Ascending aorta (tissue), 2 donors: ENCODE measurements around the gene RNF151. TPM values are rescaled to one million over a fixed set of nuclear protein-coding genes. Genes with fewer than 3 reads are reported as not detected.

Experiments used
- DNase-seq, 2 donors: peaks; one replicate each; pipeline ENCODE4 v3.0.0-alpha.2; 2019; ENCODE audit warnings: low spot score in 2 of 2
- H3K27ac ChIP-seq, 2 donors: fragments of 200-600 bp; sonication (generic); one replicate each; pipeline ENCODE4 v1.5.1; 2016 to 2017; ENCODE audit warnings: mild to moderate bottlenecking in 1 of 2
- H3K27me3 ChIP-seq: fragments of 200-600 bp; sonication (generic); one replicate; pipeline ENCODE4 v1.5.1; 2017
- H3K36me3 ChIP-seq, 2 donors: fragments of 200-600 bp; sonication (generic); one replicate each; pipeline ENCODE4 v1.5.1; 2016
- H3K4me1 ChIP-seq, 2 donors: fragments of 200-600 bp; sonication (generic); one replicate each; pipeline ENCODE4 v1.5.1; 2016 to 2017; ENCODE audit warnings: mild to moderate bottlenecking in 1 of 2
- H3K4me3 ChIP-seq, 2 donors: fragments of 200-600 bp; sonication (generic); one replicate each; pipeline ENCODE4 v1.5.1; 2016 to 2017; ENCODE audit warnings: mild to moderate bottlenecking in 1 of 2
- H3K9me3 ChIP-seq, 2 donors: fragments of 200-600 bp; sonication (generic); one replicate each; pipeline ENCODE4 v1.5.1; 2016
- intact Hi-C: fragments of 100-400 bp; cut with DNase I; formaldehyde crosslinking; loops from one replicate; pipeline ENCODE4 v1.15.1; 2023
- total RNA-seq: library from RNA; depleted of rRNA; stranded (reverse); fragments of >200 nt; gene quantifications from one replicate; pipeline ENCODE4 v1.1.0, GENCODE V29; 2016
- TF ChIP-seq, protein P1 (sequence below), 3 experiments: fragments of 200-600 bp in 2 of 3; fragments of 450-650 bp in 1 of 3; sonication (generic) in 2 of 3; IDR thresholded peaks; one replicate each; pipeline ENCODE4 v1.5.1; 2016 to 2019; ENCODE audit warnings: antibody characterized with exemption in 3 of 3, mild to moderate bottlenecking in 1 of 3, moderate library complexity in 1 of 3

The RNF151 gene
- total RNA-seq, 1 donor from 2014 or later = not detected

DNA sequence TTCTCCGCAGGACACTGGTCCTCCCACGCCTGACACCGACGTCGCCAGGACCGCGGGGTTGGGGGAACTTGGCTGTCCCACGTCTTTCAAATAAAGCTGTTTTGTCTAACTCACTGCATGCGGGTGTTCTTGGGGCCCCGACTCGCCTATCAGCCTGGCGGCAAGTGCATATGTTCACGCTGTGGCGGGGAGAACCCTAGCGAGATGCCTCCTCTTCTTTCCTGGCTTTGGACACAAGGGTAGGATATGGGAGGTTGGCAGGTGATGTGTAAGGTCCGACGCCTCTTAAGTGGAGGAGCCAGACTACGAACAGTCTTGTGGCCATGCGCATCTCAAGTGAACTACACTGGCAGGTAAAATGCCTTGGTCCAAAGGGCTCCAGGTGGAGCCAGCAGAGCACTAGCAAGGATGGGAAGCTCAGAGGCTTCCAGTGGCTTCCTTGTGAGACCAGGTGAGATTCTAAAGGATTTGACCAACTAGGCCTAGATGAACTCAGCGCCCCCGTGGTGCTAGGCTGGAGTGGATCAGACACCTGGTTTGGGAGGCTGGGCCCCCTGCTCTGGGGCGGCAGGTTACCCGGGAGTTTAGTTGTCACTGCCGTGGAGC is 1.2 kb upstream of the RNF151 start:
- H3K36me3 ChIP-seq = peaks cover 24 to 29% of the 10 kb centered on the region in 2 donors
- H3K9me3 ChIP-seq = no peaks in the 10 kb centered on the region
- peak overlapping the region; percentile 92 to 94 for H3K4me3 ChIP-seq
- H3K27ac ChIP-seq = peak overlapping the region; percentile 99
- H3K27me3 ChIP-seq = no peaks in the 10 kb centered on the region
- DNase-seq = no peak
- TF ChIP-seq, protein P1, sequence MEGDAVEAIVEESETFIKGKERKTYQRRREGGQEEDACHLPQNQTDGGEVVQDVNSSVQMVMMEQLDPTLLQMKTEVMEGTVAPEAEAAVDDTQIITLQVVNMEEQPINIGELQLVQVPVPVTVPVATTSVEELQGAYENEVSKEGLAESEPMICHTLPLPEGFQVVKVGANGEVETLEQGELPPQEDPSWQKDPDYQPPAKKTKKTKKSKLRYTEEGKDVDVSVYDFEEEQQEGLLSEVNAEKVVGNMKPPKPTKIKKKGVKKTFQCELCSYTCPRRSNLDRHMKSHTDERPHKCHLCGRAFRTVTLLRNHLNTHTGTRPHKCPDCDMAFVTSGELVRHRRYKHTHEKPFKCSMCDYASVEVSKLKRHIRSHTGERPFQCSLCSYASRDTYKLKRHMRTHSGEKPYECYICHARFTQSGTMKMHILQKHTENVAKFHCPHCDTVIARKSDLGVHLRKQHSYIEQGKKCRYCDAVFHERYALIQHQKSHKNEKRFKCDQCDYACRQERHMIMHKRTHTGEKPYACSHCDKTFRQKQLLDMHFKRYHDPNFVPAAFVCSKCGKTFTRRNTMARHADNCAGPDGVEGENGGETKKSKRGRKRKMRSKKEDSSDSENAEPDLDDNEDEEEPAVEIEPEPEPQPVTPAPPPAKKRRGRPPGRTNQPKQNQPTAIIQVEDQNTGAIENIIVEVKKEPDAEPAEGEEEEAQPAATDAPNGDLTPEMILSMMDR (IDR thresholded peaks at IDR 0.05) = no peak
- intact Hi-C loops = loop anchor here (10.0 kb wide), 1 partner anchor 549 kb away; the partner anchor contains the start of gene ATP6V0C
- H3K4me1 ChIP-seq = peaks cover 2 to 13% of the 10 kb centered on the region in 2 donors

DNA sequence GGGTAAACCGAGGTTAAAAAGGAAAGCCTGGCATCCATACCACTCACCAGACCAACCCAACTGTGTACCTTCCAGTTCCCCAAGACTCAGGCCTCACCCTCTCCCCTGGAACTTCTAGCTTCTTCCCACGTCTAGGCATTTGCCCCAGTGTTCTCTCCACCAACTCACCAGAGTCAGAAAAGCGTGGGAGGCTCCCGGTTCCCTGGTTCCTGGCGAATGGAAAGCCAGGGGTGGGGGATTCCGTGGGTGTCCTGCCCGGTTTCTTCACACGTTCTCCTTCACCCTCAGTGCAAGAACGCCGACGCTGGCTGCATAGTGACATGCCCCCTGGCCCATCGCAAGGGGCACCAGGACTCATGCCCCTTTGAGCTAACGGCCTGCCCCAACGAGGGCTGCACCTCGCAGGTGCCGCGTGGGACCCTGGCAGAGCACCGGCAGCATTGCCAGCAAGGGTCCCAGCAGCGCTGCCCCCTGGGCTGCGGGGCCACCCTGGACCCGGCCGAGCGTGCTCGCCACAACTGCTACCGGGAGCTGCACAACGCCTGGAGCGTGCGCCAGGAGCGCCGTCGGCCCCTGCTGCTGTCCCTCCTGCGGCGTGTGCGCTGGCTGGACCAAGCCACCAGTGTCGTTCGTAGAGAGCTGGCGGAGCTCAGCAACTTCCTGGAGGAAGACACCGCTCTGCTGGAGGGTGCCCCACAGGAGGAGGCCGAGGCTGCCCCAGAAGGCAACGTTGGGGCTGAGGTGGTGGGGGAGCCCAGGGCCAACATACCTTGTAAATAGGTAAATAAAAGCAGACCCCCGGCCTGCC is 1.7 kb downstream of the RNF151 start:
- no peak for DNase-seq
- Histone ChIP-seq H3K27ac (no peak overlapping the region), H3K9me3 (no peaks in the 10 kb centered on the region), H3K4me1 (peaks cover 16 to 24% of the 10 kb centered on the region in 2 donors), H3K4me3 (no peak overlapping the region), H3K36me3 (peaks cover 1 to 7% of the 10 kb centered on the region in 2 donors), H3K27me3 (no peaks in the 10 kb centered on the region)
- TF ChIP-seq, protein P1 (IDR thresholded peaks at IDR 0.05) = no peak
- intact Hi-C loops = loop anchor here (10.0 kb wide), 1 partner anchor 546 kb away; the partner anchor contains the start of gene ATP6V0C

DNA sequence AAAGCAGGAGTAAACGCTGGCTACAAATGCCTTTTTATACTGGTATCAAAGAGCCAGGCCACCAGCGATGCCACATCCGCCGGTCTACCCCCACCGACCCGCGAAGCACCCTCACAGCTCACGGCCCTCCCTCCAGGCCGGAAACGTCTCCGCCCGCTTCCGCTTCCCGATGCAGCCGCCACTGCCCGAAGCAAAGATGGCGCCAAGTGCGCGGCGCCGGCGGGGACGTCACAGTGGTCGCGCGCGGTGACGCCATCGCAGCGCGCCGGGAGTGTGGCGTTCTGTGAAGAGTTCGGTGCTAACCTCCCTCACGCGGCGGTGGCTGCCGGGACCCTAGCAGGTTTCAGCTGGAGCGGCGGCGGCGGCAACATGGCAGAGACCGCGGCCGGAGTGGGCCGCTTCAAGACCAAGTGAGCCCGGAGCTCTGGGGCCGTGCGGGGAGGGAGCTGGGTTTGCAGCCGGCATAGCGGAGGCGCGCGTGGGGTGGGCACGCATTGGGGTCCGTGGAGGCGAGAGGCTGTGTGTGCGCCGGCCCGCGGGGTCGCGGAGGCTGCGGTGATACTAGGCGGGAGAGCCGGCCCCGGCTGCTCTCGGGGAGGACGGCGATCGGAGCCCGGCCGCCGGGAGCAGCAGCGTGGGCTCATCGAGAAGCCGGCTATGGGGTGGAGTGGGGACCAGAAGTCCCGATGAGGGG is 5.3 kb downstream of the RNF151 start, which contains the start of gene TBL3:
Gene TBL3, plus strand, starts transcription at position 258 of the 694 bp plus-strand sequence. Its CDS starts 112 bp downstream, at position 370.
- intact Hi-C loops = loop anchor here (5.0 kb wide), 1 partner anchor 250 kb away; the partner anchor contains the start of gene E4F1
- H3K4me3 ChIP-seq = peak within 1 kb of the TSS; percentile 90 to 95
- TF ChIP-seq, protein P1 (IDR thresholded peaks at IDR 0.05) = no peak

DNA sequence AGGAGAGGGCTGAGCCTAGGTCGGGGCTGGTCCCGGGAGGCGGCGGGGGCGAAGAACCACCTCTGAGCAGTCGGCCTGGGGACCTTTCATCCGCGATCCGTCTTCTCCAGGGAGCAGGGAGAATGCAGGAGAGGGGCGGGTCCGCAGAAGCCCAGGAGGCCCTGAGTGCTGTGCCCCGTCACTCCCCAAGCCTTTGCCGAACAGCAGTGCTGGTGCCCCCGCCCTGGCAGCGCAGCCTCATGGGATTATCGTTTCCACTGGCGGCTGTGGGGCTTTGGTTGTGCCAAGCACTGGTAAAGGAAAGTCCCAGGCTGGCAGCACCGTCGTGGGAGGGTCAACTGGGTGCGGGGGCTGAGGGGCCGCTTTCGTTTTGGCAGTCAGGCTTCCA is 5.8 kb downstream of the RNF151 start:
- H3K27me3 ChIP-seq = no peaks in the 10 kb centered on the region
- intact Hi-C loops = loop anchor here (5.0 kb wide), 1 partner anchor 250 kb away; the partner anchor contains the start of gene E4F1
- peaks cover 14 to 16% of the 10 kb centered on the region in 2 donors for H3K4me1 ChIP-seq
- peaks cover 32 to 34% of the 10 kb centered on the region in 2 donors for H3K36me3 ChIP-seq
- no peak overlapping the region for H3K27ac ChIP-seq
- H3K9me3 ChIP-seq = no peaks in the 10 kb centered on the region
- H3K4me3 ChIP-seq = peak overlapping the region; percentile 90 to 95
- DNase-seq = no peak
- TF ChIP-seq, protein P1 (IDR thresholded peaks at IDR 0.05) = no peak

More for the DNA sequence above, 5.3 kb downstream of the RNF151 start, which contains the start of gene TBL3:
- H3K4me1 ChIP-seq = peaks cover 14 to 16% of the 10 kb centered on the region in 2 donors
- H3K27me3 ChIP-seq = no peaks in the 10 kb centered on the region
- H3K36me3 ChIP-seq = peaks cover 26 to 28% of the 10 kb centered on the region in 2 donors
- no peaks in the 10 kb centered on the region for H3K9me3 ChIP-seq
- peak within 1 kb of the TSS; percentile 90 to 93 for H3K27ac ChIP-seq
- DNase-seq = peak; percentile 70 to 97

DNA sequence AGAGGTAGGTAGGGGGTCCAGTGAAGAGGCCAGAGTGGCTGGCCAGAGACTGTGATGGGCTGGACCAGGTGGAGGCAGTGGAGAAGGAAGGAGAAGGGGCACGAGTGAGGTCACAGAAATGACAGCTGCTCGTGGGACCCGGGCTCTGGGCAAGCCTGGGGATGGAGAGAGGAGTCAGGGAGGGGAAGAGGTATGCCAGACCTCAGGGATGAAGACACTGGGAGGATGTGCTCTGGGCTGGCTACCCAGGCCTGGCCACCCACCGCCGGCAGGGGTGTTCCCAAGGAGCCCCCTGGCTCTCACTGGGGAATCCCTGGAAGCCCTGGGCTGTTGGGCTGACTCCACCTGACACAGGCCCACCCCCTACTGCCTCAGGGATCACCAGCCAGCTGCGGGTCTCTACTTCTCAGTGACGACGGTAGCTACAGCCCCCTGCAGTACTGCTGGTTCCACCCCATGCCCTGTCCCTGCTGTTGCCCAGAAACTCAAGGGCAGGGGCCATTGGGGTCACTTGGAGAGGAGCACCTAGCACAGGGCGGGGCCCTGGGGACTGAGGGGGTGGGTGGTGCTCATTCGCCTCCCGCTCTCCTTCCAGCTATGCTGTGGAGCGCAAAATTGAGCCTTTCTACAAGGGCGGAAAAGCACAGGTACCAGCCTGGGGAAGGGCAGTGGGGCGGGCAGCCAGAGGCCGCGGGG is 7.0 kb downstream of the RNF151 start:
- TF ChIP-seq, protein P1 (IDR thresholded peaks at IDR 0.05) = no peak
- DNase-seq = no peak
- no peaks in the 10 kb centered on the region for H3K9me3 ChIP-seq
- peaks cover 14 to 16% of the 10 kb centered on the region in 2 donors for H3K4me1 ChIP-seq
- no peak overlapping the region for H3K4me3 ChIP-seq
- H3K27ac ChIP-seq = no peak overlapping the region
- H3K36me3 ChIP-seq = peaks cover 43 to 45% of the 10 kb centered on the region in 2 donors
- H3K27me3 ChIP-seq = no peaks in the 10 kb centered on the region
- intact Hi-C loops = loop anchor here (5.0 kb wide), 1 partner anchor 249 kb away; the partner anchor contains the start of gene E4F1
